Effector CD8-positive, alpha-beta T cell (primary cell): ENCODE data around the gene GORAB.

Experiments used
- DNase-seq: peaks from one replicate; lab custom pipeline; 2025; lab: John Stamatoyannopoulos, UW
- total RNA-seq, 4 experiments: gene quantifications; one replicate each; lab custom pipeline; 2026; lab: John Stamatoyannopoulos, UW

Gene GORAB
- 27.7 to 38.3 (median 32.9) reads per million in 4 experiments for total RNA-seq

- peak; percentile 69 for DNase-seq
Observed at GRCh38 chr1:170531758-170532657, at the start of gene GORAB. Gene GORAB (plus strand): TSS chr1:170532166. CDS start chr1:170532224, 58 bp downstream.

- DNase-seq, result no peak
Observed at GRCh38 chr1:170483051-170483450, 48.9 kb upstream of the GORAB start.

- no peak for DNase-seq
Observed at GRCh38 chr1:170487503-170487902, 44.5 kb upstream of the GORAB start.

GRCh38 chr1:170491291-170491690 lies 40.7 kb upstream of the GORAB start:
- no peak for DNase-seq

GRCh38 chr1:170494369-170494768 lies 37.6 kb upstream of the GORAB start:
- no peak for DNase-seq

GRCh38 chr1:170495006-170495405 lies 37.0 kb upstream of the GORAB start:
- DNase-seq, result no peak

GRCh38 chr1:170498876-170499275 lies 33.1 kb upstream of the GORAB start:
- DNase-seq, result no peak

- DNase-seq, result no peak
Observed at GRCh38 chr1:170503665-170504064, 28.3 kb upstream of the GORAB start.

- DNase-seq, result no peak
Observed at GRCh38 chr1:170510163-170510562, 21.8 kb upstream of the GORAB start.

GRCh38 chr1:170511038-170511437 lies 20.9 kb upstream of the GORAB start:
- no peak for DNase-seq

- no peak for DNase-seq
Observed at GRCh38 chr1:170513138-170513537, 18.8 kb upstream of the GORAB start.

GRCh38 chr1:170518185-170518834 lies 13.7 kb upstream of the GORAB start:
- DNase-seq, result no peak

- DNase-seq, result no peak
Observed at GRCh38 chr1:170518965-170519364, 13.0 kb upstream of the GORAB start.

GRCh38 chr1:170520601-170521000 lies 11.4 kb upstream of the GORAB start:
- DNase-seq, result no peak

- no peak for DNase-seq
Observed at GRCh38 chr1:170521818-170522217, 10.1 kb upstream of the GORAB start.

- DNase-seq, result no peak
Observed at GRCh38 chr1:170530972-170531757, 801 bp upstream of the GORAB start.

GRCh38 chr1:170533298-170533697 lies 1.3 kb downstream of the GORAB start:
- DNase-seq, result no peak

GRCh38 chr1:170534626-170535147 lies 2.7 kb downstream of the GORAB start:
- no peak for DNase-seq

GRCh38 chr1:170535418-170535817 lies 3.5 kb downstream of the GORAB start:
- DNase-seq, result no peak

GRCh38 chr1:170536924-170537551 lies 5.1 kb downstream of the GORAB start:
- no peak for DNase-seq

GRCh38 chr1:170537798-170538503 lies 6.0 kb downstream of the GORAB start:
- DNase-seq, result no peak
